T-helper 2 cell treated with Interferon-gamma antibody and Interleukin-4, amounts not matched to agents 5 μg/mL and 100 μg/mL, for 36 hours (primary cell): ENCODE data around the gene NPTN.

Experiments used
- DNase-seq: peaks from one replicate; pipeline ENCODE4 v3.0.0; 2021; ENCODE audit warnings: low spot score
- H3K27ac Mint-ChIP-seq: one replicate; pipeline ENCODE4 v1.8.0; 2021; ENCODE audit warnings: mild to moderate bottlenecking, mixed read lengths
- H3K27me3 Mint-ChIP-seq: one replicate; pipeline ENCODE4 v1.8.0; 2021; ENCODE audit warnings: low read depth, mixed read lengths
- H3K36me3 Mint-ChIP-seq: one replicate; pipeline ENCODE4 v1.8.0; 2021; ENCODE audit warnings: low read depth, mixed read lengths
- H3K4me1 Mint-ChIP-seq: one replicate; pipeline ENCODE4 v1.8.0; 2021; ENCODE audit warnings: low read depth, mixed read lengths
- H3K4me3 Mint-ChIP-seq: one replicate; pipeline ENCODE4 v1.8.0; 2022; ENCODE audit warnings: mild to moderate bottlenecking, moderate library complexity, mixed read lengths
- H3K9me3 Mint-ChIP-seq: one replicate; pipeline ENCODE4 v1.8.0; 2021; ENCODE audit warnings: mixed read lengths

Gene NPTN

DNA sequence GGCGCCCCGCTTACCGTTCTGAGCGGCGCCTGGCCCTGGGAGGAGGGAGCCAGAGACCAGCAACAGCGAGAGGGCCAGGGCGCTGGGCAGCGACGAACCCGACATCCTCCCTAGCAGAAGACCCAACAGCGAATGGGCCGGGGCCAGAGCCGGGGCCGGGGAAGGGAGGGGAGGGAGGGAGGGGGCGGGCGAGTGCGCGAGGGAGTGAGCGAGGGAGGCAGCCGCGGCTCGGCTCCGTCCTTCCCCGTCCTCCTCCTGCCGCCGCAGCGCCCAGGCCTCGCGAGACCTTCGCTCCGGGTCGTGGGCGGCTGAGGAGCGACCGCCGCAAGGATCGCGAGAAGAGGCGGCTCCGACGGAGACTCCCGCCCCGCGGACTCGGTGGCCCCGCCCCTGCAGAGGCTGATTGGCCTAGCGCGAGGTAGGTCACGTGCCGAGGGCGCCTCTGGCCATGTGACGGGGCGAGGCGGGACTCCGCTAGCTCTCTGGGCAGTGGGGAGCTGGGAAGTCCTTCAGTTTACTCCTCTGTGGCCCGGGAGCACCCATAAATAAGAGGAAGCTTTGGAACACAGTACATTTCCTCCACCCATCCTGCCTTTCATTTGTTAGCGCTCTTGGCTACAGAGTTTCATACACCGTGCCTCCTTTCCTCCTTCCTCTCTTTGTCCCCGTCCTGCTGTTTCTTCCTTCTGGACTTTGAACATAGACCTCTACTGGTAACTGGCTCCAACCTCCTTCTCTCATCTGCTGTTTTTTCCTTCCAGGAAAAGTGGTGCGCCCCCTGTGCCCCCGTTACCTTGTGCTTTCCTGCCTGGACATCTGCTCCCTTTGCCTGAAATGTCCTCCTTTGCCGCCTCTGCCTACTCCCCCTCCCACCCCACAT is at the start of gene NPTN:
Gene NPTN, minus strand, starts transcription at position 279 of the 880 bp plus-strand sequence. Its CDS starts 174 bp downstream, at position 105.
- Mint-ChIP-seq H3K27ac (peak within 1 kb of the TSS; percentile 69), H3K9me3 (no peaks in the 10 kb centered on the region), H3K4me3 (peak within 1 kb of the TSS; percentile 85), H3K36me3 (no peaks in the 10 kb centered on the region), H3K27me3 (peaks cover 14% of the 10 kb centered on the region), H3K4me1 (peaks cover 38% of the 10 kb centered on the region)
- peak; percentile 99 for DNase-seq

DNA sequence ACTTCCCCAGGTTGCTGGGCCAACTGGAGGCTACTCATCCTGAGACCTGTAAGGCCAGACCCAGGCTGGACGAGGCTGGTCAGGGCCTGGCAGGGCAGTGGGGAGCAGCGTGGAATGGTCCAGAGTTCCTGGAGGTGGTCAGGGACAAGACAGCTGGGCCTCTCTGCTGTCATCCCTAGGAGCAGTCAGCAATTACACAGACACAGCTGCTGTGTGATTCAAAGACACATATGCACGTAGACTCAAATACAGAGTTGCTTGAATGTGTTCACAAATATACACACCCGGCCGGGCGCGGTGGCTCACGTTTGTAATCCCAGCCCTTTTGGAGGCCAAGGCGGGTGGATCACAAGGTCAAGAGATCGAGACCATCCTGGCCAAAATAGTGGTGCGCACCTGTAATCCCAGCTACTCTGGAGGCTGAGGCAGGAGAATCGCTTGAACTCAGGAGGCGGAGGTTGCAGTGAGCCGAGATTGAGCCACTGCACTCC is 49.5 kb upstream of the NPTN start:
- DNase-seq = no peak
- H3K36me3 Mint-ChIP-seq = no peaks in the 10 kb centered on the region
- H3K9me3 Mint-ChIP-seq = no peaks in the 10 kb centered on the region
- H3K4me3 Mint-ChIP-seq = no peak overlapping the region
- peaks cover 50% of the 10 kb centered on the region for H3K27me3 Mint-ChIP-seq
- no peak overlapping the region for H3K27ac Mint-ChIP-seq
- peaks cover 9% of the 10 kb centered on the region for H3K4me1 Mint-ChIP-seq

DNA sequence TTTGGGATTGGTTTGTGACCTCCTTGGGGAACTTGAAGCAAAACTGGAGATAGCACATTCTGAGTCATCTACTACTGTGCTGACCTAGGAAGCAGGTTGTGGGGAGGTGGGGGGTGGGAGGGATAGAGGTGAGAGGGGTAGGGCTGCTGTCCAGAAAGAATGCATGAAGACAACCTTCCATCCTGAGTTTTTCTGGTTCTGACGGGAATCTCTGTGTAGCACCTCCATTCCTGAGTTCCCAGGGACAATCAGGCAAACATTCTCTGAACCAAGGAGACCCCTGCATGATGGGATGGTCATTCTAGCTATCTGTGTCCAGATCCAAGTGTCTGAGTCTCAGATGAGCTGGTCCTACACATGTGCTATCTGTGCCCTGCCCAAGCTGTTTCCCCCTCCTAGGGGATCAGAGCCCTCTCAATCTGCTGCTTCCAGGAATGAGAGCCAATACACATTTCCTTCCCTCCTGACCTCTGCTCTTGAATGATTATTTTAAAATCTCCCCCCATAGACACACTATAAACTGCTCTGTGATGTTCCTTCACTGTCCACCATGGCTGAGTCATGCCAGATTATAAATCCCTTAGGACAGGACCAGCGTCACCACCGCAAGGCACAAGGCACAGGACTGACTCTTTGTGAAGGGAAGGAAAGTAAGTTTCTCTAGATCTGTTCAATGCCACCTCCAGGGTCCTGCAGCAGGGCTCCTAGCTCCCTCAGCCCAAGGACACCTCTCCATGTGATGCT is 48.8 kb upstream of the NPTN start:
- Mint-ChIP-seq H3K36me3 (no peaks in the 10 kb centered on the region), H3K4me1 (peaks cover 9% of the 10 kb centered on the region), H3K27me3 (peaks cover 49% of the 10 kb centered on the region), H3K4me3 (no peak overlapping the region), H3K9me3 (no peaks in the 10 kb centered on the region), H3K27ac (no peak overlapping the region)
- no peak for DNase-seq

DNA sequence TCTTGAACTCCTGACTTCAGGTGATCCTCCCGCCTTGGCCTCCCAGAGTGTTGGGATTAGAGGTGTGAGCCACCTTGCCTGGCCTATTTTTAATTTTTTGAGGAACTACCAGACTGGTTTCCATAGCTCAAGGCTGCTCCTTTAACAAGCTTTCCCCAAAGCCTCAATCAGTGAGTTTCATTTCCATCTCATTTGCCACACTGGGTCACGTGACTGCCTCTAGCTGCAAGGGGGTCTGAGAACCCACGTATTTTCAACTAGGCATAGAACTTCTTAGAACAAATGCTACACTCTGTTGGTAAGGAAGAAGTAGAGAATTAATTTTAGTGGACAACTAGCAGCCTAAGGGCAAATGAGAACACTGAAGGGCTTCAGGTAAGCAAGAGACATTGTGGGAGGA is 47.9 kb upstream of the NPTN start:
- Mint-ChIP-seq H3K4me3 (no peak overlapping the region), H3K9me3 (no peaks in the 10 kb centered on the region), H3K4me1 (peaks cover 9% of the 10 kb centered on the region), H3K27ac (no peak overlapping the region), H3K36me3 (no peaks in the 10 kb centered on the region), H3K27me3 (peaks cover 41% of the 10 kb centered on the region)
- no peak for DNase-seq

DNA sequence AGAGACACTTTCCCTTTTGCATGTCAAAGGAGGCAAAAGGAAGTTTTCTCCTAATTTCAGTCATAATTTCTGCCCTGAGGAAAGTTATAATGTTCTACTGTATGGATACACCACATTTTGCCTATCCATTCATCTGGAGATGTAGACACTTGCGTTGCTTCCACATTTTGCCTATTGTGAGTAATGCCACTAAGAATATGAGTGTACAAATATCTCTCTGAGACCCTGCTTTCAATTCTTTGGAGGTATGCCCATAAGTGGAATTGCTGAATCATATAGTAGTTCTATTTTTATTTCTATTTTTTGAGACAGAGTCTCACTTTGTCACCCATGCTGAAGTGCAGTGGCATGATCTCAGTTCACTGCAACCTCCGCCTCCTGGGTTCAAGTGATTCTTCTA is 47.4 kb upstream of the NPTN start:
- no peaks in the 10 kb centered on the region for H3K36me3 Mint-ChIP-seq

DNA sequence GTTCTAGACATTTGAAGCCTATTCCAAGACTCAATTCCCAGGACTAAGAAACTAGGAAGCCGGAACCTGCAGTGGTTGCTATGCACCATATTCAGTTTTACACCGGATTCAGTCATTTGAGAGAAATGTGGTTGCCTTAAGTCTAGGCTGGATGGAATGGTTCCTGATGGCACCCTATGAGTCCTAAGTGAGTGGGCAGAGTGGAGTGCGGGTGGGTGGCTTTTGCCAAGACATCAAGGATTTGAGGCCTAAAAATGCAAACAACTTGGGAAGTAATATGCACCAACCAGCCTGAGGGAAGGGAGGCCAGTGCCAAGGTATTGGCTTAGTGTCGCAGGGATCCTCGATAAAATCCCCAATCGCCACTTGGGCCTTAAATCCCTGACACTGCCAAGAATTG is 46.8 kb upstream of the NPTN start:
- no peaks in the 10 kb centered on the region for H3K36me3 Mint-ChIP-seq
- H3K9me3 Mint-ChIP-seq = no peaks in the 10 kb centered on the region
- H3K4me1 Mint-ChIP-seq = peaks cover 6% of the 10 kb centered on the region
- H3K27me3 Mint-ChIP-seq = peaks cover 30% of the 10 kb centered on the region
- no peak overlapping the region for H3K27ac Mint-ChIP-seq
- DNase-seq = no peak
- H3K4me3 Mint-ChIP-seq = no peak overlapping the region

More for the DNA sequence above, 47.4 kb upstream of the NPTN start:
- Mint-ChIP-seq H3K27ac (no peak overlapping the region), H3K9me3 (no peaks in the 10 kb centered on the region), H3K4me3 (no peak overlapping the region), H3K27me3 (peaks cover 36% of the 10 kb centered on the region), H3K4me1 (peaks cover 8% of the 10 kb centered on the region)
- no peak for DNase-seq

DNA sequence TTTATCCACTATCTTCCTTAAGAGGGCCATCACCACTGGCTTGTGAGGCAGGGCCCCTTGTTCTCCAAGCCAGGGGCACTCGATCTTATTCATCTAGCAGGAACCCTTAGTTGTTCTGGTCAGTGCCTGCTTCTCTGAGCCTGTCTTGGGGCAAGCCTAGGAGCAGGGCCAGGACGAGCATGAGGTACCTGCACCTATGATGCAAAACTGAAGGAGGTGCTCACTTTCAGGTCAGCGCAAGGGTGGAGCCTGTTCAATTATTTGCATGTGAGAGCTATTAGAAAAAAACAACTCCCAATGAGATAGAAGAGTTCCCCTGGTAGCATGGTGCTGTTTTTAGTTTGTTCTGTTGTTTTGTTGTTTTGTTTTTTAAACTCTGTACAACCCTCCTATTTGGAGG is 46.0 kb upstream of the NPTN start:
- H3K27ac Mint-ChIP-seq = no peak overlapping the region
- H3K36me3 Mint-ChIP-seq = no peaks in the 10 kb centered on the region
- no peak overlapping the region for H3K4me3 Mint-ChIP-seq
- H3K27me3 Mint-ChIP-seq = peaks cover 29% of the 10 kb centered on the region
- H3K9me3 Mint-ChIP-seq = no peaks in the 10 kb centered on the region
- no peak for DNase-seq
- peaks cover 6% of the 10 kb centered on the region for H3K4me1 Mint-ChIP-seq

DNA sequence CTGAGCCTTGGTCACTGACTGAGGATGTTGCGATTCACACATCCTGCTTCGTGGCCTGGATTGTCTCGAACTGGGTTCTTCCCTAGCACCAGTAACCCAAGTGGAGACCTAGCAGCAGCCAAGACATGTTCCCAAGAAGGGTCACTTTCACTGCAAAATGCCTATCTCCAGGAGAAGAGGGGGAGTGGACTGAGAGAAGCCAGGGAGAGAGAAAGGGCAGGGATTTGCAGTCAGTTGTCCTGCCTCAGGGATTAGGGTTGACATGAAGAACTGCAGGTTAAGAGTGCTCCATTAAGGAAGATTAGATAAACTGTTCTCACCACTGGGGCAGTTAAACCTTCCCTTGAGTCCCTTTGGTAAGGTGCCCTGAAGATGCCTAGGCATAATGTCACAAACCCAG is 45.3 kb upstream of the NPTN start:
- Mint-ChIP-seq H3K27ac (no peak overlapping the region), H3K4me1 (peaks cover 5% of the 10 kb centered on the region), H3K36me3 (no peaks in the 10 kb centered on the region), H3K9me3 (no peaks in the 10 kb centered on the region), H3K4me3 (no peak overlapping the region), H3K27me3 (peaks cover 30% of the 10 kb centered on the region)
- no peak for DNase-seq

DNA sequence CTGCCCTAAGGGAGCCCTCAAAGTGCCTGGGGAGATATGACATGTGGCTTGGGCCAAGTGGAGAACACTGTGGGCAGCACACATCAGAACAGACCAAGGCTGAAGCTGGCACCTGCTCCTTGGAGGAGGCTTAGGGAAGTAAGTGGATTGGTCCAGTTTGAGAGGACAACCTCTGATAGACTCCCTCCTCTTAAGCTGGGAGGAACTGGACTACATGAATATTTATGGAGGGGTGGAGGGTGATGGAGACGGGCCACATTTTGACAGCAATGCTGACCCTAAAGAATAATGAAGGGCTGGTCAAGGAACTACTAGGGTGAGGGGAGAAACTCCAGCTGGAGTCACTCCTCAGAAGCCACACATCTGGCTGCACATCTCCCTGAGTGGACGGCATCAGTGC is 44.5 kb upstream of the NPTN start:
- peaks cover 28% of the 10 kb centered on the region for H3K27me3 Mint-ChIP-seq
- DNase-seq = no peak
- no peak overlapping the region for H3K27ac Mint-ChIP-seq
- H3K9me3 Mint-ChIP-seq = no peaks in the 10 kb centered on the region
- H3K4me1 Mint-ChIP-seq = peaks cover 2% of the 10 kb centered on the region
- H3K36me3 Mint-ChIP-seq = no peaks in the 10 kb centered on the region
- no peak overlapping the region for H3K4me3 Mint-ChIP-seq

DNA sequence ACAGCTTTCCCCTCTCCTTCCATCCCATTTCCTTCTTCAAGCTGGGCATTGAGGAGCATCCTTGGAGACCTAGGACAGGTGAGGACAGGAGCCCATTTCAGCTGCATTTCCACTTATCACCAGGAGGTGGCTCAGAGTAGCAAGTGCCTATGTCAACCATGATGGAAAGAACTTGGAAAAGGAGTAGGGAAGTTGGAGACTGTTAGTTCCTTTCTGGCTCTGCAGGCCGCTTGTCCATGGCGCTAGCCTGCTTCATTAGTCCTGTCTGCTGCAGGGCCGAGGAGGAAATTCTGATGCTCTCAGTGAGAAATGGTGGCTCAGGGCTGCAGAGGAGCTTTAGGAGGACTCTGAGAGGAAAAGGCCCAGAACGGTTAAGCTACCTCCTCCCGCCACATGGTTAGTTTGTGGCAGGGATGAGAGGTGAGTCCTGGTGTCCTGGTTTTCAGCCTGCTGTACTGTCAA is 44.0 kb upstream of the NPTN start:
- H3K27ac Mint-ChIP-seq = no peak overlapping the region
- H3K4me3 Mint-ChIP-seq = no peak overlapping the region
- DNase-seq = no peak
- peaks cover 25% of the 10 kb centered on the region for H3K27me3 Mint-ChIP-seq
- peaks cover 2% of the 10 kb centered on the region for H3K4me1 Mint-ChIP-seq
- no peaks in the 10 kb centered on the region for H3K36me3 Mint-ChIP-seq
- H3K9me3 Mint-ChIP-seq = no peaks in the 10 kb centered on the region

DNA sequence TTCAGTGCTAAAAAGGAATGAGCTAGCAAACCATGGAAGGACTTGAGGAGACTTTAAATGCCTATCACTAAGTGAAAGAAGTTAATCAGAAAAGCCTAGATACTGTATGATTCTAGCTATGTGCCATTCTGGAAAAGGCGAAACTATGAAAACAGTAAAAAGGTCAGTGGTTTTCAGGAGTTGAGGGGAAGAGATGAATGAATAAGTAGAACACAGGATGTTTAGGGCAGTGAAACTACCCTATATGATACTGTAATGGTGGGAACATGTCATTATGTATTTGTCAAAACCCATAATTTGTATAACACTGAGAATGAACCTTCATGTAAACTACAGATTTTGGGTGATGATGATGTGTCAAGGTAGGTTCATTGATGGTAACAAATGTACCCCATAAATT is 41.4 kb upstream of the NPTN start:
- no peak overlapping the region for H3K27ac Mint-ChIP-seq
- peaks cover 2% of the 10 kb centered on the region for H3K4me1 Mint-ChIP-seq
- H3K27me3 Mint-ChIP-seq = peaks cover 18% of the 10 kb centered on the region
- no peak for DNase-seq
- no peaks in the 10 kb centered on the region for H3K9me3 Mint-ChIP-seq
- H3K4me3 Mint-ChIP-seq = no peak overlapping the region
- H3K36me3 Mint-ChIP-seq = no peaks in the 10 kb centered on the region

DNA sequence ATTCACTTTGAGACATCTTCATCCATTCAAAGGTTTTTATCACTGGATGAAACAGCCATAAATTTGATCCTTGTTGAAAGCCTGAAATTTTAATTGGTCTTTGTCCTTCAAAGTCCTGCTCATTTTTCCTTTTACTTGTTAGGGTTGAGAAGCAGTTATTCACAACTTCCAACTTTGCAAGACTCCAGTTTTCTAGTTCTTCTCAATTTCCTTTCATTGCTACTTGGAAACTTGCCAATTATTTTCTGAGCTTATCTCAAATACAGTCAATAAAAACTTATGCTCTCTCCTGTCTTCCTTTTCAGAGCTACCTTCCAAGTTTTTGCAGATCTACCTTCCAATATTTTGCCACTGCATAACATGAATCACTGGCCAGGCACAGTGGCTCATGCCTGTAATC is 27.3 kb upstream of the NPTN start:
- no peaks in the 10 kb centered on the region for H3K9me3 Mint-ChIP-seq
- no peak for DNase-seq
- no peaks in the 10 kb centered on the region for H3K36me3 Mint-ChIP-seq
- peaks cover 22% of the 10 kb centered on the region for H3K27me3 Mint-ChIP-seq
- peaks cover 4% of the 10 kb centered on the region for H3K4me1 Mint-ChIP-seq
- no peak overlapping the region for H3K4me3 Mint-ChIP-seq
- H3K27ac Mint-ChIP-seq = no peak overlapping the region

DNA sequence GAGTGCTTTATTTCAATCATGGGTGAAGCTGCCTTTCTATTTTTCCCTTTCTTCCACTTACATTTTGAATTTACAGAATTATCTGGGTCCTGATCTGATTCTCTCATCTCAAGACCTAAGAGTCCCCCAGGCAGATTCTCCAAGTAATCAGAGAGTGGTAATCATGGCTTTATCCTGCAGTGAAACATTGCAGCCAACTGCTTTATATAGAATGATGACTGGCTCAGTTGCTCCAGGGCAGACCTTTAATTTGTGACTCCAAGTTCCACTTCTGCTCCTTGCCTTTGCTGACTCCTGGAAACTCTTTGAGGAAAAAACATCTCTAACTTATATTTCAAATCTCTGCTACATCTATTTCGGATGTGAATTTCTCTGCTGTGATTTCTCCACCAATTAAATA is 25.5 kb upstream of the NPTN start:
- peaks cover 18% of the 10 kb centered on the region for H3K27me3 Mint-ChIP-seq
- no peaks in the 10 kb centered on the region for H3K36me3 Mint-ChIP-seq
- peaks cover 4% of the 10 kb centered on the region for H3K4me1 Mint-ChIP-seq
- H3K27ac Mint-ChIP-seq = no peak overlapping the region
- H3K4me3 Mint-ChIP-seq = no peak overlapping the region
- H3K9me3 Mint-ChIP-seq = no peaks in the 10 kb centered on the region
- DNase-seq = no peak

DNA sequence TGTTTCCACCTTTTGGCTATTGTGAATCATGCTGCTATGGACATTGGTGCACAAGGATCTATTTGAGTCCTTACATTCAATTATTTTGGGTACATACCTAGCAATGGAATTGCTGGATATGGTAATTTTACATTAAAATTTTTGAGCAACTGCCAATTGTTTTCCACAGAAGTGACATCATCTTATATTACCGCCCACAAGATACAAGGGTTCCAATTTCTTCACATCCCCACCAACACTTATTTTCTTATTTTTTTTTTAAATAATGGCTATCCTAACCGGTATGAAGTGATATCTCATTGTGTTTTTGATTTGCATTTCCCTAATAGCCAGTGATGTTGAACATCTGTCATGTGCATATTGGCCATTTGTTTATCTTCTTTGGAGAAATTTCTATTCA is 22.5 kb upstream of the NPTN start:
- Mint-ChIP-seq H3K27me3 (peaks cover 16% of the 10 kb centered on the region), H3K27ac (no peak overlapping the region), H3K36me3 (no peaks in the 10 kb centered on the region), H3K9me3 (peaks cover 6% of the 10 kb centered on the region), H3K4me1 (peaks cover 6% of the 10 kb centered on the region), H3K4me3 (no peak overlapping the region)
- no peak for DNase-seq
